MG63 (cell line): ENCODE measurements around the gene PIGS. TPM values are rescaled to one million over a fixed set of nuclear protein-coding genes. Genes with fewer than 3 reads are reported as not detected.
A peak's percentile ranks its signal among the peaks of the same experiment; 100 is the strongest.
"Not testable (repeated sequence)": the region's sequence is repeated elsewhere in the genome, so short reads cannot be mapped to it uniquely, and the experiment has no call there.

Source experiments
- DNase-seq: peaks from one replicate; pipeline ENCODE4 v3.0.0-alpha.2; 2020
- H3K27me3 ChIP-seq: fragments of 250-450 bp; sonication (Bioruptor Pico); 2 replicates; pipeline ENCODE4 v1.5.1; 2020; ENCODE audit warnings: mild to moderate bottlenecking, moderate library complexity
- H3K36me3 ChIP-seq: fragments of 250-450 bp; sonication (Bioruptor Pico); 2 replicates; pipeline ENCODE4 v1.5.1; 2020; ENCODE audit warnings: mild to moderate bottlenecking, moderate library complexity
- H3K4me3 ChIP-seq: fragments of 250-450 bp; sonication (Bioruptor Pico); 2 replicates; pipeline ENCODE4 v1.5.1; 2020; ENCODE audit warnings: mild to moderate bottlenecking, moderate library complexity
- H3K9me3 ChIP-seq: fragments of 250-450 bp; sonication (Bioruptor Pico); 2 replicates; pipeline ENCODE4 v1.5.1; 2020; ENCODE audit warnings: mild to moderate bottlenecking, moderate library complexity
- total RNA-seq: library from RNA; depleted of rRNA; stranded (reverse); fragments of >200 nt; shearing (Covaris generic); gene quantifications from 2 replicates; pipeline ENCODE4 v1.2.3, GENCODE V29; 2014; ENCODE audit warnings: low replicate concordance; rRNA removed

Gene PIGS
- 29.5 and 65.1 TPM in 2 replicates for total RNA-seq

GRCh38 chr17:28571361-28572122, at the start of gene PIGS:
Gene PIGS (minus strand): TSS chr17:28571524. CDS start chr17:28571496, 28 bp downstream.
- no peaks in the 10 kb centered on the region for H3K9me3 ChIP-seq
- peak within 1 kb of the TSS; percentile 78 for H3K4me3 ChIP-seq
- H3K27me3 ChIP-seq, result no peaks in the 10 kb centered on the region
- DNase-seq, result peak; percentile 96
- peaks cover 10% of the 10 kb centered on the region for H3K36me3 ChIP-seq

GRCh38 chr17:28620010-28620409, 48.7 kb upstream of the PIGS start:
- Histone ChIP-seq H3K36me3 (peaks cover 97% of the 10 kb centered on the region), H3K27me3 (no peaks in the 10 kb centered on the region), H3K9me3 (no peaks in the 10 kb centered on the region), H3K4me3 (no peak overlapping the region)
- DNase-seq, result no peak

GRCh38 chr17:28618464-28618863, 47.1 kb upstream of the PIGS start:
- Histone ChIP-seq H3K36me3 (peaks cover 95% of the 10 kb centered on the region), H3K4me3 (no peak overlapping the region)
- no peak for DNase-seq

GRCh38 chr17:28616281-28616680, 45.0 kb upstream of the PIGS start:
- Histone ChIP-seq H3K9me3 (no peaks in the 10 kb centered on the region), H3K36me3 (peaks cover 95% of the 10 kb centered on the region), H3K4me3 (no peak overlapping the region), H3K27me3 (no peaks in the 10 kb centered on the region)
- no peak for DNase-seq

More at GRCh38 chr17:28618464-28618863, 47.1 kb upstream of the PIGS start:
- H3K9me3 ChIP-seq, result no peaks in the 10 kb centered on the region
- no peaks in the 10 kb centered on the region for H3K27me3 ChIP-seq

- Histone ChIP-seq H3K4me3 (no peak overlapping the region), H3K27me3 (no peaks in the 10 kb centered on the region), H3K36me3 (peaks cover 95% of the 10 kb centered on the region), H3K9me3 (no peaks in the 10 kb centered on the region)
- no peak for DNase-seq
Observed at GRCh38 chr17:28615260-28615940, 44.1 kb upstream of the PIGS start.

GRCh38 chr17:28613931-28614381, 42.6 kb upstream of the PIGS start, which contains the start of gene RSKR:
Gene RSKR (minus strand): TSS chr17:28614185. CDS start chr17:28614161, 24 bp downstream.
- Histone ChIP-seq H3K36me3 (peaks cover 81% of the 10 kb centered on the region), H3K9me3 (no peaks in the 10 kb centered on the region), H3K27me3 (no peaks in the 10 kb centered on the region), H3K4me3 (no peak within 1 kb of the TSS)
- DNase-seq, result no peak

GRCh38 chr17:28612936-28613872, 41.9 kb upstream of the PIGS start:
- H3K36me3 ChIP-seq, result peaks cover 78% of the 10 kb centered on the region
- no peak for DNase-seq
- H3K27me3 ChIP-seq, result no peaks in the 10 kb centered on the region
- no peak overlapping the region for H3K4me3 ChIP-seq
- no peaks in the 10 kb centered on the region for H3K9me3 ChIP-seq

GRCh38 chr17:28612531-28612930, 41.2 kb upstream of the PIGS start:
- no peak for DNase-seq
- Histone ChIP-seq H3K9me3 (no peaks in the 10 kb centered on the region), H3K4me3 (no peak overlapping the region), H3K36me3 (peaks cover 79% of the 10 kb centered on the region), H3K27me3 (no peaks in the 10 kb centered on the region)

- Histone ChIP-seq H3K36me3 (peaks cover 71% of the 10 kb centered on the region), H3K27me3 (no peaks in the 10 kb centered on the region), H3K9me3 (no peaks in the 10 kb centered on the region), H3K4me3 (no peak overlapping the region)
- DNase-seq, result no peak
Observed at GRCh38 chr17:28610376-28610775, 39.1 kb upstream of the PIGS start.

- H3K9me3 ChIP-seq, H3K4me3 ChIP-seq, DNase-seq, H3K27me3 ChIP-seq: not testable (repeated sequence)
- peaks cover 25% of the 10 kb centered on the region for H3K36me3 ChIP-seq
Observed at GRCh38 chr17:28604031-28604430, 32.7 kb upstream of the PIGS start.

GRCh38 chr17:28599311-28600184, 28.2 kb upstream of the PIGS start:
- no peaks in the 10 kb centered on the region for H3K27me3 ChIP-seq
- peak overlapping the region; percentile 93 for H3K4me3 ChIP-seq
- peak; percentile 87 for DNase-seq
- no peaks in the 10 kb centered on the region for H3K9me3 ChIP-seq
- peaks cover 36% of the 10 kb centered on the region for H3K36me3 ChIP-seq

- DNase-seq, result peak; percentile 94
- Histone ChIP-seq H3K36me3 (peaks cover 42% of the 10 kb centered on the region), H3K9me3 (no peaks in the 10 kb centered on the region), H3K4me3 (peak within 1 kb of the TSS; percentile 93), H3K27me3 (no peaks in the 10 kb centered on the region)
Observed at GRCh38 chr17:28598799-28599310, 27.5 kb upstream of the PIGS start, which contains the start of gene SPAG5. Gene SPAG5 (minus strand): TSS chr17:28599025. CDS start chr17:28598946, 79 bp downstream.

GRCh38 chr17:28598389-28598788, 27.1 kb upstream of the PIGS start:
- Histone ChIP-seq H3K36me3 (peaks cover 43% of the 10 kb centered on the region), H3K4me3 (peak overlapping the region; percentile 93), H3K9me3 (no peaks in the 10 kb centered on the region), H3K27me3 (no peaks in the 10 kb centered on the region)
- DNase-seq, result no peak

- no peaks in the 10 kb centered on the region for H3K9me3 ChIP-seq
- peaks cover 48% of the 10 kb centered on the region for H3K36me3 ChIP-seq
- DNase-seq, result no peak
- peak overlapping the region; percentile 93 for H3K4me3 ChIP-seq
- no peaks in the 10 kb centered on the region for H3K27me3 ChIP-seq
Observed at GRCh38 chr17:28597606-28598383, 26.5 kb upstream of the PIGS start.

- Histone ChIP-seq H3K27me3 (no peaks in the 10 kb centered on the region), H3K36me3 (peaks cover 87% of the 10 kb centered on the region), H3K9me3 (no peaks in the 10 kb centered on the region), H3K4me3 (no peak overlapping the region)
- DNase-seq, result no peak
Observed at GRCh38 chr17:28592260-28592659, 20.9 kb upstream of the PIGS start.
